ENCODE data around the gene SLC29A1. TPM values are rescaled to one million over a fixed set of nuclear protein-coding genes. Genes with fewer than 3 reads are reported as not detected.
"Not testable (repeated sequence)": the region's sequence is repeated elsewhere in the genome, so short reads cannot be mapped to it uniquely, and the experiment has no call there.

SLC29A1 gene
- total RNA-seq, 1 experiment from 2014 or later = 47.6 TPM

- DNase-seq (ENCODE audit: low read depth) = no peak
- in situ Hi-C loops (cut with HindIII; ENCODE audit: low pct_unique_long_range_greater_than_20kb, low sequenced_read_pairs) = no loop called here
These were observed 32.7 kb upstream of the SLC29A1 start for GRCh38 chr6:44190715-44191114.

- in situ Hi-C loops (cut with HindIII; ENCODE audit: low pct_unique_long_range_greater_than_20kb, low sequenced_read_pairs) = no loop called here
- DNase-seq (ENCODE audit: low read depth) = no peak
These were observed 30.9 kb upstream of the SLC29A1 start for GRCh38 chr6:44192428-44193041.

- in situ Hi-C loops (cut with HindIII; ENCODE audit: low pct_unique_long_range_greater_than_20kb, low sequenced_read_pairs) = no loop called here
- DNase-seq (ENCODE audit: low read depth) = no peak
These were observed 30.0 kb upstream of the SLC29A1 start for GRCh38 chr6:44193307-44193910.

GRCh38 chr6:44194326-44194725, 29.1 kb upstream of the SLC29A1 start:
- in situ Hi-C loops (cut with HindIII; ENCODE audit: low pct_unique_long_range_greater_than_20kb, low sequenced_read_pairs) = no loop called here

GRCh38 chr6:44196351-44196750, 27.0 kb upstream of the SLC29A1 start:
- DNase-seq (ENCODE audit: low read depth); in situ Hi-C loops (cut with HindIII; ENCODE audit: low pct_unique_long_range_greater_than_20kb, low sequenced_read_pairs): not testable (repeated sequence)

More at GRCh38 chr6:44194326-44194725, 29.1 kb upstream of the SLC29A1 start:
- DNase-seq (ENCODE audit: low read depth) = no peak

GRCh38 chr6:44198684-44199083, 24.7 kb upstream of the SLC29A1 start:
- no peak for DNase-seq (ENCODE audit: low read depth)
- in situ Hi-C loops (cut with HindIII; ENCODE audit: low pct_unique_long_range_greater_than_20kb, low sequenced_read_pairs) = no loop called here

- in situ Hi-C loops (cut with HindIII; ENCODE audit: low pct_unique_long_range_greater_than_20kb, low sequenced_read_pairs) = no loop called here
- DNase-seq (ENCODE audit: low read depth) = no peak
These were observed 23.5 kb upstream of the SLC29A1 start for GRCh38 chr6:44199883-44200282.

GRCh38 chr6:44201200-44201599, 22.2 kb upstream of the SLC29A1 start:
- in situ Hi-C loops (cut with HindIII; ENCODE audit: low pct_unique_long_range_greater_than_20kb, low sequenced_read_pairs) = no loop called here

GRCh38 chr6:44201638-44202303, 21.6 kb upstream of the SLC29A1 start:
- DNase-seq (ENCODE audit: low read depth) = no peak
- in situ Hi-C loops (cut with HindIII; ENCODE audit: low pct_unique_long_range_greater_than_20kb, low sequenced_read_pairs) = no loop called here

More at GRCh38 chr6:44201200-44201599, 22.2 kb upstream of the SLC29A1 start:
- no peak for DNase-seq (ENCODE audit: low read depth)

GRCh38 chr6:44202332-44202971, 20.9 kb upstream of the SLC29A1 start:
- in situ Hi-C loops (cut with HindIII; ENCODE audit: low pct_unique_long_range_greater_than_20kb, low sequenced_read_pairs) = no loop called here
- no peak for DNase-seq (ENCODE audit: low read depth)

- DNase-seq (ENCODE audit: low read depth) = no peak
- in situ Hi-C loops (cut with HindIII; ENCODE audit: low pct_unique_long_range_greater_than_20kb, low sequenced_read_pairs) = no loop called here
These were observed 20.2 kb upstream of the SLC29A1 start for GRCh38 chr6:44202972-44203750.

GRCh38 chr6:44203955-44204354, 19.4 kb upstream of the SLC29A1 start:
- DNase-seq (ENCODE audit: low read depth) = no peak

GRCh38 chr6:44207966-44208365, 15.4 kb upstream of the SLC29A1 start:
- DNase-seq (ENCODE audit: low read depth) = no peak
- in situ Hi-C loops (cut with HindIII; ENCODE audit: low pct_unique_long_range_greater_than_20kb, low sequenced_read_pairs) = no loop called here

More at GRCh38 chr6:44203955-44204354, 19.4 kb upstream of the SLC29A1 start:
- in situ Hi-C loops (cut with HindIII; ENCODE audit: low pct_unique_long_range_greater_than_20kb, low sequenced_read_pairs) = no loop called here

- no peak for DNase-seq (ENCODE audit: low read depth)
- in situ Hi-C loops (cut with HindIII; ENCODE audit: low pct_unique_long_range_greater_than_20kb, low sequenced_read_pairs) = no loop called here
These were observed 12.1 kb upstream of the SLC29A1 start for GRCh38 chr6:44211284-44211683.

- DNase-seq (ENCODE audit: low read depth) = no peak
- in situ Hi-C loops (cut with HindIII; ENCODE audit: low pct_unique_long_range_greater_than_20kb, low sequenced_read_pairs) = no loop called here
These were observed 9.1 kb upstream of the SLC29A1 start for GRCh38 chr6:44214307-44214706.

- in situ Hi-C loops (cut with HindIII; ENCODE audit: low pct_unique_long_range_greater_than_20kb, low sequenced_read_pairs) = no loop called here
- DNase-seq (ENCODE audit: low read depth) = no peak
These were observed 6.6 kb upstream of the SLC29A1 start, which contains the start of gene MYMX for GRCh38 chr6:44216677-44217331. MYMX (plus strand) TSS chr6:44216926; CDS start chr6:44217472, 546 bp downstream.

GRCh38 chr6:44217332-44218143, 5.9 kb upstream of the SLC29A1 start:
- in situ Hi-C loops (cut with HindIII; ENCODE audit: low pct_unique_long_range_greater_than_20kb, low sequenced_read_pairs) = no loop called here
- peak; percentile 19 for DNase-seq (ENCODE audit: low read depth)

All from Caki2 (cell line).